Measurements from ENCODE around the gene SFXN5.

SFXN5 gene

DNA sequence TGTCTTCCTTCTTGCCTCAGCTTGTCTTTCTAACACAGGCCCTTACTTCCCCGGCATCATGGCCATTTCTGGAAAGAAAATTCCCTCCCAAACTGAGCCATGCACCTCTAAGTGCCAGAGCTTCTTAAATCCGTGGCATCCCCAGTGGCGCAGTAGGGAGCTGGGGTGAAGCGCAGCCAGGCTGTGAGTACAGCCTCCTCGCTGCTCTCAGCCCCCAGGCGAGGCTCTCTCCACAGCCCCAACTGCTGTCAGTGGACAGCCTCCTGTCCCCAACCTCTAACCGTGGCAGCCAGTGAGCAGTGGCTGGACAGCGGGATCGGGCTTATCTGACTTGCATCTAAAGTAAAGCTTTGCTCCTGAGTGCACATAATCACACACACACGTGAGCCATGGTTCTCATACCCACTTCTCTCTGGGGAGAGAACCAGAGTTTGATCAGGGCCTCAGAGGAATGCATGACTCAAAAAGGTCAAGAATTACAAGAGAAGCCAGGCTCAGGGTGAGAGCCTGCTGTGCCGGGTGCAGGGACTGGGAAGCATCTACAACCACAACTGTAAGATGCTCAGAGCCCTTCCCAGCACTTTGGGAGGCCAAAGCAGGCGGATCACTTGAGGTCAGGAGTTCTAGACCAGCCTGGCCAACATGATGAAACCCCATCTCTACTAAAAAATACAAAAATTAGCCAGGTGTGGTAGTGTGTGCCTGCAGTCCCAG is 50.7 kb downstream of the SFXN5 start:
- DNase-seq (ENCODE audit: low read depth), result no peak

DNA sequence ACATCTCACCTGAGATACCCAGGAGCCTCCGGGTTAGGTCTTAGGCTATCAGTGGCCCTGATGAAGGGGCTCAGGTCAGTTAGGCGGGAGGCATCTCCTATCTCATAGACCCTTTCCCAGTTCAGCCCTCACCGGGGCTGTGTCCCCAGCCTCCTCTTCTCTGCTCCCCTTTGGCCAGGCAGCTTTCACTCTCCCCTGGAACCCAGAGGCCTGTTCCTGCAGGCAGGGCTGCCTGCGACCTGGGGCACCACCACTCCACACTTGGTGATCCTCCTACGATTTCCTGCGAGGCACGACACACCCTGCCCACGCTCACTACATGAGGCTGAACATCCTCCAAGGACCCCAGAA is 51.2 kb downstream of the SFXN5 start:
- no peak for DNase-seq (ENCODE audit: low read depth)

DNA sequence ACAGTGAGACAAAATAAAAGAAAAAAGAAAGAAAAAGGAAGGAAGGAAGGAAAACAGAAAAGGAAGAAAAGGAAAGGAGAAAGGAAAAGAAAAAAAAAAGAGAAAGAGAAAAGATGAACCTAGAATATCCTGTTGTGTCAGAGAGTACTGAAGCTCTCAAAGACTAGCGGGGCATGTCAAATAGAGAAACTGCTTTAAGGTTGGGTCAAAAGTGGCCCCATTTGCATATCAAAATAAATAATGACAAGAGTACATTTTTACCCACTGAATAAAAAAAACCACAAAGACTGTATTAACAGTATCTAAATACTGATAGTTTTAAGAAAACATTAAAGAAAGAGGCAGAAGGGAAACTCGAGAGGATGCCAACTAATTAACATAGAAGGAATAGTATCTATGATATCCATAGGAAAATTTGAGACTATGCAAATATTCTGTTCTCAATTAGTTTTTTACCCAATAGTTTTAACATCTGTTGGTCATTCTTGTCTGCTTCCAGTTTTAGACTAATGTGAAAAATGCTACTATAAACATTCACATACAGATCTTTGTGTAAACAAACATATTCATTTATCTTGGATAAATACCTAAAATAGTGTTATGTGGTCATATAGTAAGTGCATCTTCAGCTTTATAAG is 53.2 kb downstream of the SFXN5 start:
- no peak for DNase-seq (ENCODE audit: low read depth)

DNA sequence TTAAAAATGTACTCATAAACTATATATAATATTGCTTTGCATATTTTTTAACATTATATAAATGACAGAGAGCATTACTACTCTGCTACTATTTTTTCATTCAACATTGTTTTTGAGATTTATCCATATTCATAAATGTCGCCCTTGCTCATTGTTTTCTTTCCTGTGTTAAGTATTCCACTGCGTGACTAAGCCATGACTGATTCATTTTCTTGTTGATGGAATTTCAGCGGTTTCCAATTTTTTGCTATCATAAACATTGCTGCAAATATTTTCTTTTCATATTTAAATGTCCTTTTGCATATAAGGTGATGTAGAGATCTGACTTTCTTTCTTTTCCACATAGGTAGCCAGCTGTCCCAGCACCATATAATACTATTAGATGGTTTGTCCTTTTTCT is 57.6 kb downstream of the SFXN5 start:
- no peak for DNase-seq (ENCODE audit: low read depth)

DNA sequence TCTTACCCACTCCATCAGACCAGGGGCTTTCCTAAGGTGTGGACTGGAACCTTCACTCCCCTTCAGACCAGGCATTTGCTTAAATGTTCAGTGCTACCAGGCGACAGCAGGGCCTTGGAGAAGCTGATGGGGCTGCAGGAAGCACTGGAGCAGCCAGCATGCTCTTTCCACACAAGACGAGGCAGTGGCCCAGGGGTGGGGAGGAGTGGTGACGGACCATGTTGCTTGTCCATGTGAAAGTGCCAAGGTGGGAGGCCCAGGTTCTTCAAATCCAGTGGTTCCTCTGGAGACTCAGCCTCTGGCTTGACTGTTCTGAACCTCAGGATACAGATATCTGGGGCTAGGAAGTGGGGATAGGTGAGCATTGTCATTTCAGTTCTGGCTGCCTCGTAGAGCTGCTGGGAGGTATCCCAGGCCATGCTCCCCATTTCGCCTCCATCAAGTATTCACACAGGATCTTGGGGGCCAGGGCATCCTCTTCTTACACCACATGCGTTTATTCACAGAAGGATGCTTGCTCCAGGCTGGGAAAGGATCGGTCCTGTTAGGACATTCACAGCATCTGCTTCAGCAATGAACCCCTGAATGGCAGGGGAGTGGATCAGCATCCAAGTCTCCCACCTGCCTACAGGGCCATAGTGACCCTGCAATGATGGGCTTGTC is 62.2 kb downstream of the SFXN5 start:
- no peak for DNase-seq (ENCODE audit: low read depth)

DNA sequence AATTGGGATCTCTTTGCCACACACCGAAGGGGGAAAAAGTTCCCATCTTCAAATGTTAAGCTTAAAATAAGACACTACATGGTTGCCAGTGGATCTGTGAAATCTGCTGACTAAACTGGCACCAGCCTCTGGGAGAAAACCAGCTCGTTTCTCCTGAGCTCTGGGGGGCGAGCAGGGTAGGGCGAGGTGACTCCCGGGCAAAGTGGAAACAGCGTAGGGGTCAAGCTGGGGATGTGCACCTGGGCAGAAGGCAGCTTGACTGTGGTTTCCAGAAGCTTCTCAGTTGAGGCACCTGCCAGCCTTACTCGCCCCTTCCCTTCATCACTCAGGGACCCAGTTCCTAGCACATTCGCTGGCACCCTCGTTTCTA is 62.8 kb downstream of the SFXN5 start:
- no peak for DNase-seq (ENCODE audit: low read depth)

DNA sequence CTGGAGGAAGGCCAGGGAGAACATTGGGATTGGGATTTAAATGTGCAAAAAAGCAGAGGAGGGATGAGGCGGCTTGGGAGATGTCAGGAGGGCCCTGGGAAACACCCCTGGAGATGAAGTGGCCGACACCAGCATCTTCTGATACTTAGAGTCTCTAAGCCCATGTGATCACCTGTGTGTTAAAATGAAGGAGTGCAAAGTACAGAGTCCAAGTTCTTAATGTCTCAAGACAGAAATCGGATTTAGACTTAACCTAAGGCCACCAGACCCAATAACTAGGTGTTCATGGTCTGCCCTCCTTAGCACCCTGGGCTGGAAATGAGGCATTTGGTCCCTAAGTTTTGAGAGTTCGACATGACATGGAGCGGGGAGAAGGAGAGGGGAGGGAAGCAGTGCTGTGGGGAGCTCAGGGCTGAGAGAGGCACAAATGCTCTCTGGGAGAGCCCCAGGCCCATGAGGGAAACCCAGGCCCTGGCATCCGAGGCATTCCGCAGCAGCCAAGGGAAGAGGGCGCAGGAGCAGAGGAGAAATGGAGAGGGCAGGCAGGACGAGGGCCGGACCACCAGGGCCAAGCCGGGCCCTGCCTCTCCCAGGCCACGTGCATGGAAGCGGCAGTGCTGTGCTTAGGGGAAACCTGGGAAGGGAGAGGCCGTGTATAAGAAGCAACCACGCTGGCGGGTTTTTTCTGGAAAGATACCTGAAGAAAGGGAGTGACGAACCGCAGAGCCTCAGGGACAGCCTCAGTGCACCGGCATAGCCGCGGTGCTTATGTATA is 63.3 kb downstream of the SFXN5 start:
- no peak for DNase-seq (ENCODE audit: low read depth)

DNA sequence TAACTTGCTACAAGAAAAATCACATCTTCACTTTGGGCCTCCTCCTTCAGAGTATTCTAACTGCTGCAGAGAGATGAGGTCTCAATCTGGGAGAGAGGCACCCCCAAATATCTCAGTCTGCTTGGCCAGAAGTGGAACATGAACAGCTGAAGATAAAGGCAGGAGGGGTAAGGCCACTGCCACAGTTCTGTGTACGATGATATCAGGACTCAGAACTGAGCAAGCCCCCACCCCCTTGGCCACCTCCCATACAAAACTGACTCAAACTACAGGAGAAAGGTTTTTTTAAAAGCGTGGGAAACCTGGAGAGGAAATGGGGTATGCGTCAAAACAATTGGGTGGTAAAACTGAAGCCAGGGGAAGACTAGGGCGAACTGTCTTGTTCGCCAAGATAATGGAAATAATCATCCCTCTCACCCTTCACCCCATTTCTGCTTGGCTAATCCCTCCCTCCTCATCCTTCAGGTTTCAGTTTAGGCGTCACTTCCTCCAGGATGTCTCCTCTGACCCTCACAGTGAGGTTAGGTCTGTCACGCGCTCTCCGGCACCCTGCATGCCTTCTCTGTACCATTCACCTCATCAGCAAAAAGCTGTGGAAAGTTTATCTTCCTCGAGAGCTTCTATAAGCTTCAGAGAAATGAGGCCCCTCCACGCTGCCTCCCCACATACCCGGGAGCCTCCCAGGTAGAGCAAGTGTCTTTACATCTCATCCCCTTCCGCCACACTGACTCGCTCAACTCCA is 64.4 kb downstream of the SFXN5 start:
- DNase-seq (ENCODE audit: low read depth), result no peak

DNA sequence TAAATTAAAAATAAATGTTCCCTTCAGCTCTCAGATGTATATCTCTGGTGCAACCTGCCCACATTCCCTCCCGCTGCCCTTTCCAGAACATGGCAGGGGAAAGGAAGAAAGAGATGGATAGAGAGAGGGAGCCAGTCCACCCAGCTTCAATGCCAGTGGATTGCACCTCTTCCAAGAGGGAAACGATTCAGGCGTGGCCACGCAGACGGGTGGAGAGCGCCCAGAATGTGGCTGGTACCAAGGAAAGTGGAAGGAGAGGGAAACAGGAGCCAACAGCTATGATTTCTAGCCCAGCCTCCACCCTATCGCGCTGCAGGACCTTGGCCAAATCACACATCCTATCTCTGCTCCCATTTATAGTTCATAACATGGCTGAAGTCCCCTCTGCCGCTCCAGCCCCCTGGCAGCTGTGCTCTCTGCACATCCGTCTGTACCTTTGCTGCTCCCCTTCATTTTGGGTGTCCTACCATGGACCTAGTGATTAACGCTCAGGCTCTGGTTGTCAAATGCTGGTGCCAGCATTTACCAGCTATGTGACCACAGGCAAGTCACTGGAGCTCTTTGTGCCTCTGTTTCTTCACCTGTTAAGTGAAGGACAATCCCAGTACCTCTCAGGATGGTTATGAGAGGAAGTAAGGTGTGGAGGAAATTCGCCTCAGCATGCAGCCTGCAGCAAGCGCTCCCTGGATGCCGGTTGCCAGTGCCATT is 66.5 kb downstream of the SFXN5 start:
- no peak for DNase-seq (ENCODE audit: low read depth)

DNA sequence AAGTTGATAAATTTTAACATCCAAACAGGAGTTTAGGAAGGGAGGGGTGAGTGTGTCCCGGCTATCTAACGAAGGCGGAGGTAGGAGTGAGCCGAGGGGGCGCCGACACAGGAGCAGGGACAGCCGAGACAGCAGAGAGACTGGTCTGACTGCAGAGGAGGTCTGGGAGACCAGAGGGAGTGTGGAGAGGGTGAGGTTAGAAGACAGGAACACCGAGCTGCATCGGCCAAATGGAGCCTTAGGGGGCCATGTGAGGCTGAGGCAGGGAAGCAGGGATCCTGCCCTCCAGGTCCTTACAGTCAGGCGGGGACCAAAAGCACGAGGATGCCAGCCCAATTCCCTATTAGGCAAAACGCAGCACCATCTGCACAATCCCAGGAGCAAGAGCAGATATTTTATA is 67.0 kb downstream of the SFXN5 start:
- DNase-seq (ENCODE audit: low read depth), result no peak

DNA sequence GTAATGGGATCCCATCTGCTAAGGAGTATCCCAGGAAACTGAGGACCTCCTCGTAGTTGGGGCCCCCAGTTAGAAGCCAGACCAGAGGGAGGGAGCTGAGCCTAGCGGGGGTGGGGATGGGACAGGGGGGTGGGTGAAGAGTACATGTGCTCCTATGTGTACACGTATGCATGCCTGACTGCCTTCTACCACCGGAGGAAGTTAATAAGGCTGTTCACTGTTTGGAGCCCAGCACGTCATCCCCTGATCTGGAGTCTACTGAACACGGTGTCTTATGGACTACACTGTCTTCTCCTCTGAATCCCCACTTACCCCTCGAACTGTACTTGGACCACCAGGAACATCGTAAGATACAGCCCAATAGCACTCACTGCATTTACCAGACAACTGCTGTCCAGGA is 68.5 kb downstream of the SFXN5 start:
- no peak for DNase-seq (ENCODE audit: low read depth)

DNA sequence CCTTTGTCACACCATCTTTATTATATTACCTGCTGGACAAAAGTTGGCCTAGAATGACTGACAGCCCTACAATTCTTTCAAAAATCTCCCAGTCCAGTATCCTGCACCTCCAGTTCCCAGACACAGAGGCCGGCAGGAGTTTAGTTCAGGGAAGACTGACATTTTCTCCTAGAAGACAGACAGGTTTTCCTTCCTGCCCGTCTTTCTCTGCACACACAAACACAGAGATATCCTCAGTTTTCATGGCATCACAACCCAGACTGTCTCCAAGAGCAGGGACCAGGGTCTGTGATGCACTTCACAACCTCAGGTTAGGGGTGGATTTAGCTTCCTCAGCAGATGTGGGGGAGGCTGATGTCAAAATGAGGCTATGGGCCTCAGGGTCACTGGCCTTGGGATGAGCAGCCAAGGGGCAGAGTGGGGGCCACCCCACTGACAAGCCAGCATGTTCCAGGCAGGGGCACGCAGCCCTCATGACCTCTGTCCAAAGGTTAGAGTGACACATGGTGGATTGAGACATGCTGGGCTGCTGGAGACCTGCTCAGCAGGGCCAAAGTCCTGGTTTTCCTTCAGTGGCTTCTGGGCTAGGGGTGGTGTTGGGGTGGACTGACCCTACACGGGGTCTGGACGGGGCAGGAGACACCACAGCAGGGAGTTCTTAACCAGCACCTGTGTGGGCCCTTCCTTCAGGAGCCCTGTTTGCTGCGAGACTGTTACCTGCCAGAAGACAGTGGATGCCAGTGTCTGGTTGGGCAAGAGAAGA is 70.5 kb downstream of the SFXN5 start:
- DNase-seq (ENCODE audit: low read depth), result no peak

DNA sequence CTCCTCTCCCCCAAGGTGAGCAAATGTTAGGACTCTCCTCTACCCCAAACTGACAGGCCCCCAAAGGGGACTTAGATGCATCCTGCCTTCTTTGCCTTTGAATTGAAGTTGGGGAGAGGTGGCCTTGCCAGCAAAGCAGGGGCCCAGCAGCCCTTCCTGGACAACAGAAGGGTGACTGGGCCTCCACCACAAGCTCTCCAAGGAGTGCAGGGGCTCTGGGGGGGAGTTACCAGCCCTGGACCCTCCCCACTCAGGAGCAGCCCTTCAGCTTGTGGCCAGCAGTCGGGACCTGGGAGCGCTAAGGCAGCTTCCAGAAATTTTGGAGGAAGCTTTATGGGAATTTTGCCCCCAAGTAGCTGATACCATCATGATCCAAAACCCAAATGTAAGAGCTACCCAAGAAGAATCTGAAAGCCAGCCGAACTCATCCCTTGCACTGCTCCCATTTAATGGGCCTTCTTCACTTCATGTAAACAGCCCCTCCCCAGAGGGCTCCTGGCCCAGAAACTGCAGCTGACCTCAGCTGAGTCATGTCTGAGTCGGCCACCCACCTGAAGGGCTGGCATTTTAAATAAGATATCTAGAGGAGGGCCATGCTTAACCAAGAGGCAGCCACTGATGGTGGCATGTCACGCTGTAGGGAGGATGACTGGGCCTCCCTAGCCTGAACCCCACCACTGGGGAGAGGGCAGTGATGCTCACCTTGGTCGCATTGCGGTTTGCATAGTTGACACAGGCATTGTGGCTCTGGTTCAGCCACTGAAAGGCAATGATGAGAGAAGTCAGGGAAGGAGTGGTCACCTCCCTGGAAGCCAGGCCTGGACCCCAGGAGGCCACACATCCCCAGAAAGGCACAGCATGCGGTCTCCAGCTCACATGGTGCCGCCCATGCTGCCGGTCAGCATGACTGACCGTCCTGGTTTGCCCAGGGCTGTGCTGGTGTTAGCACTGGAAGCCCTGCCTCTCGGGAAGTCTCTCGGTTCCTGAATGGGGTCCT is 71.5 kb downstream of the SFXN5 start:
- no peak for DNase-seq (ENCODE audit: low read depth)

DNA sequence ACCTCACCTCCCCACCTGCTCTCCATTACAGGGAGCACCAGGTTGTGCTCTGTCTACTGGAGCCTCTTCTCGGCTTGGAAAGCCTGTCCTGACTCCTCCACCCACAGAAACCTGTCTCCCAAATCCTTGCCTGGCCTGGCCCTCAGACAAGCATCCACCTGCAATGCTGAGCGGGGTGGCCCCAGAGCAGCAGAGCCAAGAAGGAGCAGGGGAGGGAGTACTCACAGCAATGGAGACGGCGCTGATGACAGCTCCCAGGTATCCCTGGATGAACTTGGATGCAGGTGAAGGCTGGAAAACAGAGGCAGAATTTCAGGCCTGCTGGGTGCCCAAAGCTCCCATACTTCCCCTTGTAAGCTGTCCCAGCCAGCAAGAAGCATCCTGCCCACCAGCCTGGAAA is 72.8 kb downstream of the SFXN5 start:
- no peak for DNase-seq (ENCODE audit: low read depth)

DNA sequence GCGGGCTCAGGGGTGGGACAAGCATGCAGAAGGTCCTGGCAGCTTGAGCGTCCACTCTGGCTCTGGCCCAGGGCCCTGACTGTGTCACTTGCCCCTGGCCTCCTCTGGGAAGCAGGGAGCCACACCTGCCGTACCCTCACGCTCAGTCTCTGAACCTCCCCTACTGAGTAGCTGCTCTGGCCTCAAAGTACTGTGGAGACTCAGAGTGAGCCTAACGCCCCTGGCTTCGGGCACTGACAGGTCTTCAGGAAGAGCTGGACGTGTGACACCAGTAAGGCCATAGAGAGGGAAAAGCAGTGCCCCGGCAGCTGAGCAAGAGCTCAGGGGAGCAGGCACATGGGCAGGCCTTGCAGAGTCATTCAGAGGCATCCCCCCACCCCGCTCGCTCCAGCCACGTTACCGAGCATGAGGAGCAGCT is 73.3 kb downstream of the SFXN5 start:
- DNase-seq (ENCODE audit: low read depth), result no peak

DNA sequence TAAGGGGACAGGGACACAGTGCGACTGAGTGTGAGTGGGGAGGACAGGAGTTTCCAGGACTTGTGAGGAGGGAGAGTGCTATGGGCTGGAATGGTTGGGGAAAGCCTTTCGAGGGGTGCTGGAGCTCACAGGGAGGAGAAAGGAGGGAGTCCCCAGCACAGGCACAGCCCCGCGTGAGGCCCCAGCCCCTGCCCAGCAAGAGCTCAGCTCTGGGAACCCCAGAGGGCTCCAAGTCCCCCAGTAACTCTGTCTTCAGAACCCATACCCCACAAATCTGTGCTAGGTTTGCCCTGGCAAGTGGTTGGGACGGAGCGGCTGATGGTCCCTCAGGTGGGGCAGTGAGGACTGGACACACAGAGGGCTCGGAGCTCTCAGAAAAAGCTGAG is 75.4 kb downstream of the SFXN5 start:
- DNase-seq (ENCODE audit: low read depth), result no peak

DNA sequence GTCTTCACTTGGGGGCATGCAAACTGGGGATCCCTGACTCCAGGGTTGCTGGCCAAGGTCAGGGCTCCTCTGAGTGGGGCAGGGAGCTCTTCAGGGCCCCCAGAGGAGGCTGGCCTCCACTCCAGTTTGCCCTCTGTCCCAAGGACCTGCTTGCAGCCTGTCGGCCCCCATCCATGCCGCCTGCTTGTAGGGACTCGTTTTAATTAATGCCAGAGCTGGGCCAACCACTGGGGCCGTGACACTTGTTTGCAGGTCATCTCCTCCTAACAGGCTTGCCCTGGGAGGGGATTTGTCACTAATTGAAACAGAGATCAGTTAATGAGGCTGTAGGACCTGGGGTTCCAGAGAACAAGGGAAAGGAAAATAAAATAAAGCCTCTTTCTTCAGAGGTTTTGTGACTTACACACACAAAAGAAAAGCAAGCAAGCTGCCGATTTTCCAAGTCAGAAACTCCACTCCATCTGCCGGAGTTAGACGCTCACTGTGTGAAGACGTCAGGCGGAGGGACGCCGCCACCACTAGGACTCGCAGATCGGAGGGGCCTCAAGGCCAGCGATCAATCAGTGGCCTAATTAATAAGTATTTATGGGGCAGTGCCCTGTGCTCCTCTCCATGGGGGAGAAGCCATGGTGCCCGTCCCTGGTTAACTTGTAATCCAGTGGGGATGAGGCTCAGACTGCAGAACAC is 75.9 kb downstream of the SFXN5 start:
- DNase-seq (ENCODE audit: low read depth), result no peak

DNA sequence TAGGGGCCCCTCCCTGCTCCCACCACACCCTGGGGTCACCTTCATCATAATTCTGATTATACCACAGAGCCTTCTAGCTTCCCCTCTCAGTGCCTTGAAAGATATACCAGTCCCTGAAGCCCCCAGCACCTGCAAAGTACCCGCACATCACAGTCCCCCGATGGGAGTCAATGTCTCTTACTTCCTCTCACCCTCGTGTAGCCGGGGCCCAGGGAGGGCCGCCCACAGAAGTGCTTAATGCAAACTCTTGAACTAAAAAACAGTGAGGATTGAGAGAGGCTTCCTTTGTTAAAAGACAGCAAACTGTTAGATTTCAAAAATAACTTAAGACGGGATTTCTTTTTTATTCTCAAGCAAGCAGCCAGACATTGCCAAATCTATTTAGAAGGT is 76.5 kb downstream of the SFXN5 start:
- no peak for DNase-seq (ENCODE audit: low read depth)
